HepG2 (cell line): ENCODE results near the gene WIZ. TPM values are rescaled to one million over a fixed set of nuclear protein-coding genes. Genes with fewer than 3 reads are reported as not detected.

Source experiments
- CBX5 ChIP-seq: sonication (generic); formaldehyde crosslinking; IDR thresholded peaks from 2 replicates; pipeline ENCODE4 v1.4.0; 2020; ENCODE audit warnings: missing genetic modification reagents, borderline replicate concordance
- GATAD1 ChIP-seq: IDR thresholded peaks from 2 replicates; pipeline ENCODE4 v1.6.1; 2016; ENCODE audit warnings: missing genetic modification reagents, missing compliant biosample characterization
- MTA3 ChIP-seq: sonication (generic); formaldehyde crosslinking; IDR thresholded peaks from 2 replicates; pipeline ENCODE4 v1.4.0; 2020; ENCODE audit warnings: missing genetic modification reagents
- NR2C2 ChIP-seq: sonication (generic); formaldehyde crosslinking; IDR thresholded peaks from 2 replicates; pipeline ENCODE4 v1.4.0; 2020; ENCODE audit warnings: missing genetic modification reagents, mild to moderate bottlenecking, moderate library complexity, borderline replicate concordance
- TBX2 ChIP-seq: sonication (generic); formaldehyde crosslinking; IDR thresholded peaks from 2 replicates; pipeline ENCODE4 v1.5.0; 2020; ENCODE audit warnings: missing genetic modification reagents, mild to moderate bottlenecking, borderline replicate concordance
- YY1 ChIP-seq: IDR thresholded peaks from 2 replicates; pipeline ENCODE4 v1.6.1; 2011; ENCODE audit warnings: low read length, low read depth, moderate library complexity, mild to moderate bottlenecking; ENCODE audit not compliant: insufficient read depth, insufficient replicate concordance
- ZFP36 ChIP-seq: fragments of 150-350 bp; IDR thresholded peaks from 2 replicates; pipeline ENCODE4 v1.6.1; 2018; ENCODE audit warnings: borderline replicate concordance, low read length, low read depth; ENCODE audit not compliant: partially characterized antibody
- ZIK1 ChIP-seq: sonication (generic); formaldehyde crosslinking; IDR thresholded peaks from 2 replicates; pipeline ENCODE4 v1.5.0; 2020; ENCODE audit warnings: mild to moderate bottlenecking, low read depth, missing genetic modification reagents, borderline replicate concordance
- ZKSCAN8 ChIP-seq: IDR thresholded peaks from 2 replicates; pipeline ENCODE4 v1.6.1; 2016; ENCODE audit warnings: borderline replicate concordance, missing genetic modification reagents, missing compliant biosample characterization
- ZNF496 ChIP-seq: sonication (generic); formaldehyde crosslinking; IDR thresholded peaks from 2 replicates; pipeline ENCODE4 v1.8.1; 2023; ENCODE audit warnings: mild to moderate bottlenecking, moderate library complexity, missing genetic modification reagents; ENCODE audit not compliant: insufficient replicate concordance
- ZNF557 ChIP-seq: sonication (generic); formaldehyde crosslinking; IDR thresholded peaks from 2 replicates; pipeline ENCODE4 v1.4.0; 2020; ENCODE audit warnings: missing genetic modification reagents
- polyA plus RNA-seq, 8 experiments: library from polyadenylated mRNA; depleted of rRNA in 3 of 8; stranded (reverse) in 7 of 8; unstranded in 1 of 8; fragments of >200 nt; fragmentation: Illumina TruSeq in 4 of 8; extraction: Trizol in 4 of 8; gene quantifications; 2 replicates each; pipeline versions ENCODE4 v1.2.1 to v1.2.3, GENCODE V29; 2011 to 2016; ENCODE audit warnings: low read depth in 4 of 8, missing spikeins in 1 of 8, mixed read lengths in 1 of 8; ENCODE audit not compliant: insufficient read depth in 1 of 8
- total RNA-seq, 5 experiments: library from RNA; depleted of rRNA; stranded (reverse); fragments of >200 nt; fragmentation: Illumina TruSeq; extraction: Trizol; gene quantifications; 2 replicates each; pipeline ENCODE4 v1.2.3, GENCODE V29; 2016; ENCODE audit warnings: low read depth in 1 of 5
- TF ChIP-seq, protein P1 (sequence below): sonication (generic); formaldehyde crosslinking; IDR thresholded peaks from 2 replicates; pipeline ENCODE4 v1.4.0; 2020; ENCODE audit warnings: mild to moderate bottlenecking, missing genetic modification reagents, borderline replicate concordance
- TF ChIP-seq, protein P2 (sequence below): sonication (generic); formaldehyde crosslinking; IDR thresholded peaks from 2 replicates; pipeline ENCODE4 v1.5.0; 2020; ENCODE audit warnings: mild to moderate bottlenecking, missing genetic modification reagents, moderate library complexity
- TF ChIP-seq, protein P3 (sequence below): sonication (generic); formaldehyde crosslinking; IDR thresholded peaks from 2 replicates; pipeline ENCODE4 v1.4.0; 2020; ENCODE audit warnings: missing genetic modification reagents

The WIZ gene
- total and polyA plus RNA-seq, 2 of the 13 experiments (the other 11 are each of a cell fraction or from before 2014, with no cell fraction given), result 4.7 to 4.8 TPM

DNA sequence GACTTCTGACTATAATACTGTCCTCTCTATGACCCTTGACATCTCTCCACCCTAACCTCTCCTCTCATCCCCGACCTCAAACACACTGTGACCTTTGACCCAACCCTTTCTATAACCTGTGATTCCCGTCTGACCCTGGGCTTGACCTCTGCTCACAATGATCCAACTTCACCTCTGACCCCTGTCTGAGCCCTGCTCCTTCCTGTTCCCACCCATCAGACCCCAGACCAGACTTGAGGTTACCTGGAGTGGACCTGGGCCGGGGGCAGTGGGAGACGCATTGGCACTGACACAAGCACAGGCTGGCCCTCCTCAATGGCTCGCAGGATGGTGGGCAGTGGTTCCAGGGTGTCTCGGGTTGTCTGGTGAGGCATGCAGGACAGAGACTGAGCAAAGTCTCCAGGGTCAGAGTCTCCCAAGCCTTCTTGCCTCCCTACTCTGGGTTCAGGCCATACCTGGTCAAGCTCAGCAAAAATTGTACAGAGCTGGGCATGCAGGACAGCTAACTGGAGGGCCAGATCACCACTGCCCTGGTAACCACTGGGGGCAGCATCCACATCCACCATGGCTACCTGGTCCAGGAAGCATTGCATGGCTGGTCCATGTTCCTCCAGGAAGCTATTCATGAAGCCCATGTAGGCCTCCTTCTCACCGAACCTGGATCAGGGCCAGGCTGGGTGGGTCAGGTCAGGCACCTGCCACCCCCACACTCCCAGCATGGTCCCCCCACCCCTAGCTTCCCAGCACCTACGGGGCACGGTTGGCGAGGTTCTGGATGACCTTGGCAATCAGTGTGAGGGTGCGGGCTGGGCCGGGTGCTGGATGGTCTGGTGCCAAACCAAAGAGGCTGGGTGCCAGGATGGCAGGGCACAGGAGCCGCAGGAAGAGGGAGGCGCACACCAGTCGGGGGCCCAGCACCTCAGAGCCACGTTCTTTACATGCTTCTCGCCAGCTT is 4.4 kb upstream of the WIZ start (continued):
- TF ChIP-seq MTA3 (CRISPR knock-in tag), result no peak
- no peak for TF ChIP-seq TBX2
- no peak for TF ChIP-seq CBX5 (CRISPR knock-in tag)
- TF ChIP-seq, protein P1, sequence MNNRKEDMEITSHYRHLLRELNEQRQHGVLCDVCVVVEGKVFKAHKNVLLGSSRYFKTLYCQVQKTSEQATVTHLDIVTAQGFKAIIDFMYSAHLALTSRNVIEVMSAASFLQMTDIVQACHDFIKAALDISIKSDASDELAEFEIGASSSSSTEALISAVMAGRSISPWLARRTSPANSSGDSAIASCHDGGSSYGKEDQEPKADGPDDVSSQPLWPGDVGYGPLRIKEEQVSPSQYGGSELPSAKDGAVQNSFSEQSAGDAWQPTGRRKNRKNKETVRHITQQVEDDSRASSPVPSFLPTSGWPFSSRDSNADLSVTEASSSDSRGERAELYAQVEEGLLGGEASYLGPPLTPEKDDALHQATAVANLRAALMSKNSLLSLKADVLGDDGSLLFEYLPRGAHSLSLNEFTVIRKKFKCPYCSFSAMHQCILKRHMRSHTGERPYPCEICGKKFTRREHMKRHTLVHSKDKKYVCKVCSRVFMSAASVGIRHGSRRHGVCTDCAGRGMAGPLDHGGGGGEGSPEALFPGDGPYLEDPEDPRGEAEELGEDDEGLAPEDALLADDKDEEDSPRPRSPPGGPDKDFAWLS (CRISPR knock-in tag), result no peak
- TF ChIP-seq ZFP36, result no peak
- TF ChIP-seq, protein P2, sequence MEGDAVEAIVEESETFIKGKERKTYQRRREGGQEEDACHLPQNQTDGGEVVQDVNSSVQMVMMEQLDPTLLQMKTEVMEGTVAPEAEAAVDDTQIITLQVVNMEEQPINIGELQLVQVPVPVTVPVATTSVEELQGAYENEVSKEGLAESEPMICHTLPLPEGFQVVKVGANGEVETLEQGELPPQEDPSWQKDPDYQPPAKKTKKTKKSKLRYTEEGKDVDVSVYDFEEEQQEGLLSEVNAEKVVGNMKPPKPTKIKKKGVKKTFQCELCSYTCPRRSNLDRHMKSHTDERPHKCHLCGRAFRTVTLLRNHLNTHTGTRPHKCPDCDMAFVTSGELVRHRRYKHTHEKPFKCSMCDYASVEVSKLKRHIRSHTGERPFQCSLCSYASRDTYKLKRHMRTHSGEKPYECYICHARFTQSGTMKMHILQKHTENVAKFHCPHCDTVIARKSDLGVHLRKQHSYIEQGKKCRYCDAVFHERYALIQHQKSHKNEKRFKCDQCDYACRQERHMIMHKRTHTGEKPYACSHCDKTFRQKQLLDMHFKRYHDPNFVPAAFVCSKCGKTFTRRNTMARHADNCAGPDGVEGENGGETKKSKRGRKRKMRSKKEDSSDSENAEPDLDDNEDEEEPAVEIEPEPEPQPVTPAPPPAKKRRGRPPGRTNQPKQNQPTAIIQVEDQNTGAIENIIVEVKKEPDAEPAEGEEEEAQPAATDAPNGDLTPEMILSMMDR, result peak; percentile 56
- no peak for TF ChIP-seq GATAD1
- no peak for TF ChIP-seq ZNF496 (CRISPR knock-in tag)
- no peak for TF ChIP-seq ZKSCAN8
- TF ChIP-seq, protein P3, sequence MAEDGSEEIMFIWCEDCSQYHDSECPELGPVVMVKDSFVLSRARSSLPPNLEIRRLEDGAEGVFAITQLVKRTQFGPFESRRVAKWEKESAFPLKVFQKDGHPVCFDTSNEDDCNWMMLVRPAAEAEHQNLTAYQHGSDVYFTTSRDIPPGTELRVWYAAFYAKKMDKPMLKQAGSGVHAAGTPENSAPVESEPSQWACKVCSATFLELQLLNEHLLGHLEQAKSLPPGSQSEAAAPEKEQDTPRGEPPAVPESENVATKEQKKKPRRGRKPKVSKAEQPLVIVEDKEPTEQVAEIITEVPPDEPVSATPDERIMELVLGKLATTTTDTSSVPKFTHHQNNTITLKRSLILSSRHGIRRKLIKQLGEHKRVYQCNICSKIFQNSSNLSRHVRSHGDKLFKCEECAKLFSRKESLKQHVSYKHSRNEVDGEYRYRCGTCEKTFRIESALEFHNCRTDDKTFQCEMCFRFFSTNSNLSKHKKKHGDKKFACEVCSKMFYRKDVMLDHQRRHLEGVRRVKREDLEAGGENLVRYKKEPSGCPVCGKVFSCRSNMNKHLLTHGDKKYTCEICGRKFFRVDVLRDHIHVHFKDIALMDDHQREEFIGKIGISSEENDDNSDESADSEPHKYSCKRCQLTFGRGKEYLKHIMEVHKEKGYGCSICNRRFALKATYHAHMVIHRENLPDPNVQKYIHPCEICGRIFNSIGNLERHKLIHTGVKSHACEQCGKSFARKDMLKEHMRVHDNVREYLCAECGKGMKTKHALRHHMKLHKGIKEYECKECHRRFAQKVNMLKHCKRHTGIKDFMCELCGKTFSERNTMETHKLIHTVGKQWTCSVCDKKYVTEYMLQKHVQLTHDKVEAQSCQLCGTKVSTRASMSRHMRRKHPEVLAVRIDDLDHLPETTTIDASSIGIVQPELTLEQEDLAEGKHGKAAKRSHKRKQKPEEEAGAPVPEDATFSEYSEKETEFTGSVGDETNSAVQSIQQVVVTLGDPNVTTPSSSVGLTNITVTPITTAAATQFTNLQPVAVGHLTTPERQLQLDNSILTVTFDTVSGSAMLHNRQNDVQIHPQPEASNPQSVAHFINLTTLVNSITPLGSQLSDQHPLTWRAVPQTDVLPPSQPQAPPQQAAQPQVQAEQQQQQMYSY (CRISPR knock-in tag), result no peak
- TF ChIP-seq ZNF557 (CRISPR knock-in tag), result no peak
- no peak for TF ChIP-seq ZIK1
- peak; percentile 27 for TF ChIP-seq YY1
- peak; percentile 75 for TF ChIP-seq NR2C2 (CRISPR knock-in tag)
- TF ChIP-seq, all 625 proteins: peak for 12
